HEK293 (cell line): Measurements from ENCODE around the gene RPS6KA3.

Experiments used
- CTCF ChIA-PET: fragments of 350-600 bp; formaldehyde crosslinking; extraction: SDS; loops from one replicate; lab custom pipeline; 2021; ENCODE audit warnings: antibody characterized with exemption; lab: Yijun Ruan, JAX
- POLR2A ChIA-PET: fragments of 300-600 bp; formaldehyde crosslinking; extraction: SDS; loops from one replicate; lab custom pipeline; 2020; ENCODE audit warnings: antibody characterized with exemption, inconsistent platforms; lab: Yijun Ruan, JAX
- H3K27ac ChIP-seq: fragments of 200-500 bp; sonication (Bioruptor generic); 2 replicates; pipeline ENCODE4 v1.5.1; 2014; ENCODE audit warnings: low read depth, low read length, control low read depth, inconsistent platforms; ENCODE audit errors: extremely low read depth
- H3K36me3 ChIP-seq, 2 experiments: fragments of 200-500 bp in 1 of 2; sonication (Bioruptor generic) in 1 of 2; 1 replicate in 1 of 2; 2 replicates in 1 of 2; pipeline ENCODE4 v1.5.1; 2014 to 2017; ENCODE audit warnings: inconsistent platforms in 2 of 2, low read length in 2 of 2; ENCODE audit not compliant: control insufficient read depth in 2 of 2, insufficient read depth in 1 of 2
- H3K4me1 ChIP-seq: fragments of 200-500 bp; sonication (Bioruptor generic); 2 replicates; pipeline ENCODE4 v1.5.1; 2014; ENCODE audit warnings: mild to moderate bottlenecking, low read length, inconsistent platforms; ENCODE audit not compliant: control insufficient read depth, insufficient read depth
- H3K4me3 ChIP-seq: 2 replicates; pipeline ENCODE4 v1.5.1; 2011; ENCODE audit warnings: low read depth, mild to moderate bottlenecking, control low read depth, low read length, moderate library complexity
- H3K9me3 ChIP-seq: fragments of 200-500 bp; sonication (Bioruptor generic); 2 replicates; pipeline ENCODE4 v1.5.1; 2014; ENCODE audit warnings: low read depth, low read length, inconsistent platforms; ENCODE audit not compliant: control insufficient read depth, insufficient read depth
- GLIS1 ChIP-seq: fragments of 450-650 bp; formaldehyde crosslinking; IDR thresholded peaks from 2 replicates; pipeline ENCODE4 v1.5.1; 2016; ENCODE audit warnings: missing biosample characterization, missing genetic modification characterization
- GLIS2 ChIP-seq: fragments of 450-650 bp; formaldehyde crosslinking; IDR thresholded peaks from 2 replicates; pipeline ENCODE4 v1.5.1; 2016; ENCODE audit warnings: missing biosample characterization, missing genetic modification characterization
- HOXC10 ChIP-seq: sonication (generic); formaldehyde crosslinking; IDR thresholded peaks from 2 replicates; pipeline ENCODE4 v1.8.1; 2023; ENCODE audit warnings: mild to moderate bottlenecking, missing genetic modification reagents
- MYNN ChIP-seq: fragments of 450-650 bp; formaldehyde crosslinking; IDR thresholded peaks from 2 replicates; pipeline ENCODE4 v1.5.1; 2016; ENCODE audit warnings: missing biosample characterization, missing genetic modification characterization, borderline replicate concordance
- SP2 ChIP-seq: fragments of 450-650 bp; formaldehyde crosslinking; IDR thresholded peaks from 2 replicates; pipeline ENCODE4 v1.5.1; 2016; ENCODE audit warnings: missing biosample characterization, missing genetic modification characterization
- TSHZ1 ChIP-seq: fragments of 450-650 bp; formaldehyde crosslinking; IDR thresholded peaks from 2 replicates; pipeline ENCODE4 v1.5.1; 2016; ENCODE audit warnings: missing biosample characterization, missing genetic modification characterization, borderline replicate concordance
- YY2 ChIP-seq: fragments of 450-650 bp; formaldehyde crosslinking; IDR thresholded peaks from 2 replicates; pipeline ENCODE4 v1.5.1; 2016; ENCODE audit warnings: missing biosample characterization, missing genetic modification characterization
- ZBTB44 ChIP-seq: fragments of 450-650 bp; IDR thresholded peaks from 2 replicates; pipeline ENCODE4 v1.5.1; 2018; ENCODE audit warnings: missing biosample characterization, mild to moderate bottlenecking, missing genetic modification characterization
- ZFHX2 ChIP-seq: fragments of 450-650 bp; formaldehyde crosslinking; conservative IDR thresholded peaks from 2 replicates; pipeline ENCODE4 v1.5.1; 2016; ENCODE audit warnings: missing biosample characterization, missing genetic modification characterization
- ZFP69B ChIP-seq: fragments of 450-650 bp; formaldehyde crosslinking; IDR thresholded peaks from 2 replicates; pipeline ENCODE4 v1.5.1; 2016; ENCODE audit warnings: missing biosample characterization, missing genetic modification characterization
- ZNF16 ChIP-seq: fragments of 450-650 bp; formaldehyde crosslinking; IDR thresholded peaks from 2 replicates; pipeline ENCODE4 v1.5.1; 2016; ENCODE audit warnings: low read depth, missing biosample characterization, missing genetic modification characterization
- ZNF2 ChIP-seq: fragments of 450-650 bp; formaldehyde crosslinking; IDR thresholded peaks from 2 replicates; pipeline ENCODE4 v1.5.1; 2016; ENCODE audit warnings: missing biosample characterization, missing genetic modification characterization
- ZNF239 ChIP-seq: fragments of 450-650 bp; formaldehyde crosslinking; IDR thresholded peaks from 2 replicates; pipeline ENCODE4 v1.5.1; 2016; ENCODE audit warnings: missing biosample characterization, missing genetic modification characterization
- ZNF362 ChIP-seq: fragments of 450-650 bp; formaldehyde crosslinking; IDR thresholded peaks from 2 replicates; pipeline ENCODE4 v1.5.1; 2016; ENCODE audit warnings: missing biosample characterization, missing genetic modification characterization
- ZNF366 ChIP-seq: fragments of 450-650 bp; formaldehyde crosslinking; conservative IDR thresholded peaks from 2 replicates; pipeline ENCODE4 v1.5.1; 2016; ENCODE audit warnings: missing biosample characterization, missing genetic modification characterization
- ZNF394 ChIP-seq: fragments of 450-650 bp; formaldehyde crosslinking; IDR thresholded peaks from 2 replicates; pipeline ENCODE4 v1.5.1; 2016; ENCODE audit warnings: missing biosample characterization, missing genetic modification characterization, mild to moderate bottlenecking, moderate library complexity, borderline replicate concordance
- ZNF518A ChIP-seq: fragments of 450-650 bp; formaldehyde crosslinking; conservative IDR thresholded peaks from 2 replicates; pipeline ENCODE4 v1.5.1; 2016; ENCODE audit warnings: low read depth, missing biosample characterization, missing genetic modification characterization
- ZNF549 ChIP-seq: fragments of 450-650 bp; IDR thresholded peaks from 2 replicates; pipeline ENCODE4 v1.5.1; 2018; ENCODE audit warnings: missing biosample characterization, missing genetic modification characterization, mild to moderate bottlenecking, inconsistent platforms, moderate library complexity
- ZNF561 ChIP-seq: fragments of 450-650 bp; IDR thresholded peaks from 2 replicates; pipeline ENCODE4 v1.5.1; 2018; ENCODE audit warnings: missing biosample characterization, missing genetic modification characterization, borderline replicate concordance
- ZNF623 ChIP-seq: fragments of 450-650 bp; formaldehyde crosslinking; IDR thresholded peaks from 2 replicates; pipeline ENCODE4 v1.5.1; 2016; ENCODE audit warnings: missing biosample characterization, missing genetic modification characterization
- ZNF701 ChIP-seq: fragments of 450-650 bp; formaldehyde crosslinking; IDR thresholded peaks from 2 replicates; pipeline ENCODE4 v1.5.1; 2016; ENCODE audit warnings: missing biosample characterization, missing genetic modification characterization
- ZNF792 ChIP-seq: fragments of 450-650 bp; formaldehyde crosslinking; IDR thresholded peaks from 2 replicates; pipeline ENCODE4 v1.5.1; 2016; ENCODE audit warnings: missing biosample characterization, missing genetic modification characterization
- ZNF843 ChIP-seq: fragments of 450-650 bp; formaldehyde crosslinking; IDR thresholded peaks from 2 replicates; pipeline ENCODE4 v1.5.1; 2016; ENCODE audit warnings: missing biosample characterization, missing genetic modification characterization

The RPS6KA3 gene

GRCh38 chrX:20141281-20142220 is 125.2 kb downstream of the RPS6KA3 start, which contains the start of gene EIF1AX:
Gene EIF1AX, minus strand, starts transcription at chrX:20141838. Its CDS starts 198 bp downstream, at chrX:20141640.
- peaks cover 33 to 34% of the 10 kb centered on the region in 2 experiments for H3K36me3 ChIP-seq
- POLR2A ChIA-PET = interaction anchor here (1.0 to 3.0 kb wide), 4 partner anchors 9 to 26 kb away, joined by 3 to 16 read pairs (median 4); no protein-coding TSS in a partner anchor
- peak within 1 kb of the TSS; percentile 98 for H3K4me3 ChIP-seq
- H3K9me3 ChIP-seq = no peaks in the 10 kb centered on the region
- CTCF ChIA-PET = interaction anchor here (0.6 kb wide), 1 partner anchor 75 kb away, joined by 3 read pairs; no protein-coding TSS in a partner anchor
- peak within 1 kb of the TSS; percentile 79 for H3K27ac ChIP-seq
- H3K4me1 ChIP-seq = peaks cover 9% of the 10 kb centered on the region; the same call in 1 of the 2 replicates
- TF ChIP-seq ZNF623 (tag by site-specific recombination) (no peak), ZFP69B (tag by site-specific recombination) (0 out of 2 replicates have a peak, but pooled peaks have one; percentile 25), ZNF843 (tag by site-specific recombination) (peak; percentile 64; the same call in 1 of the 2 replicates), ZNF2 (peak; percentile 65; the same call in 1 of the 2 replicates), ZNF561 (0 out of 2 replicates have a peak, but pooled peaks have one; percentile 18), ZNF518A (tag by site-specific recombination) (no peak), GLIS1 (tag by site-specific recombination) (peak; percentile 78), ZNF549 (tag by site-specific recombination) (no peak), MYNN (tag by site-specific recombination) (no peak), ZNF792 (tag by site-specific recombination) (no peak), ZNF366 (no peak), HOXC10 (CRISPR knock-in tag) (0 out of 2 replicates have a peak, but pooled peaks have one; percentile 36), YY2 (tag by site-specific recombination) (no peak), ZBTB44 (no peak), ZNF701 (tag by site-specific recombination) (no peak), ZFHX2 (tag by site-specific recombination) (peak; percentile 35; the same call in 1 of the 2 replicates), ZNF362 (tag by site-specific recombination) (no peak), ZNF16 (tag by site-specific recombination) (no peak), GLIS2 (tag by site-specific recombination) (peak; percentile 99), ZNF394 (tag by site-specific recombination) (peak; percentile 45; the same call in 1 of the 2 replicates), SP2 (tag by site-specific recombination) (peak; percentile 99), TSHZ1 (tag by site-specific recombination) (no peak), ZNF239 (peak; percentile 71; the same call in 1 of the 2 replicates)
